SK-N-MC (cell line): Measurements from ENCODE around the gene AQP3.
"Not testable (repeated sequence)": the region's sequence is repeated elsewhere in the genome, so short reads cannot be mapped to it uniquely, and the experiment has no call there.

Experiments
- DNase-seq: peaks from one replicate; pipeline ENCODE4 v3.0.0-alpha.2; 2011; ENCODE audit warnings: low read depth, low spot score
- H3K27ac ChIP-seq: fragments of 200-600 bp; sonication (generic); 2 replicates; pipeline ENCODE4 v1.5.1; 2016; ENCODE audit warnings: mixed run types
- H3K36me3 ChIP-seq: fragments of 200-600 bp; sonication (generic); 2 replicates; pipeline ENCODE4 v1.6.1; 2017; ENCODE audit warnings: antibody characterized with exemption, low read length, mixed read lengths; ENCODE audit not compliant: insufficient read depth
- H3K4me3 ChIP-seq: fragments of 200-600 bp; sonication (generic); 2 replicates; pipeline ENCODE4 v1.5.1; 2016
- H3K9ac ChIP-seq: fragments of 200-600 bp; sonication (generic); 2 replicates; pipeline ENCODE4 v1.8.0; 2017; ENCODE audit warnings: mixed run types, mixed read lengths; ENCODE audit not compliant: insufficient read length
- H3K9me3 ChIP-seq: fragments of 200-600 bp; sonication (generic); 2 replicates; pipeline ENCODE4 v1.6.1; 2017; ENCODE audit warnings: low read depth, mild to moderate bottlenecking, antibody characterized with exemption, low read length, moderate library complexity, mixed read lengths
- EZH2 ChIP-seq: fragments of 200-600 bp; sonication (generic); IDR thresholded peaks from one replicate; pipeline ENCODE4 v1.6.1; 2017; ENCODE audit warnings: antibody characterized with exemption
- FOXP2 ChIP-seq: optimal IDR thresholded peaks from 2 replicates; pipeline ENCODE3; 2011; ENCODE audit warnings: mild to moderate bottlenecking, moderate library complexity; ENCODE audit not compliant: insufficient read depth; ENCODE audit errors: extremely low read length, control extremely low read depth
- POLR2AphosphoS5 ChIP-seq: IDR thresholded peaks from 2 replicates; pipeline ENCODE4 v1.6.1; 2012; ENCODE audit warnings: mild to moderate bottlenecking, low read depth, low read length, borderline replicate concordance

The AQP3 gene

GRCh38 chr9:33459115-33459514 lies 11.7 kb upstream of the AQP3 start:
- Histone ChIP-seq H3K4me3 (no peak overlapping the region), H3K9me3 (no peaks in the 10 kb centered on the region), H3K27ac (no peak overlapping the region), H3K9ac (no peak overlapping the region), H3K36me3 (peaks cover 31% of the 10 kb centered on the region; the same call in 1 of the 2 replicates)
- no peak for DNase-seq
- TF ChIP-seq EZH2 (no peak), FOXP2 (no peak), POLR2AphosphoS5 (no peak)

- Histone ChIP-seq H3K9me3 (no peaks in the 10 kb centered on the region), H3K36me3 (peaks cover 24% of the 10 kb centered on the region; the same call in 1 of the 2 replicates), H3K27ac (no peak overlapping the region), H3K9ac (no peak overlapping the region), H3K4me3 (no peak overlapping the region)
- no peak for DNase-seq
- TF ChIP-seq FOXP2 (no peak), EZH2 (no peak), POLR2AphosphoS5 (no peak)
Observed at GRCh38 chr9:33458444-33458843, 11.1 kb upstream of the AQP3 start.

- Histone ChIP-seq H3K9ac (no peak overlapping the region), H3K4me3 (no peak overlapping the region), H3K9me3 (no peaks in the 10 kb centered on the region), H3K36me3 (no peaks in the 10 kb centered on the region), H3K27ac (no peak overlapping the region)
- no peak for DNase-seq
- TF ChIP-seq POLR2AphosphoS5 (no peak), EZH2 (no peak), FOXP2 (no peak)
Observed at GRCh38 chr9:33455945-33456344, 8.6 kb upstream of the AQP3 start.

DNA sequence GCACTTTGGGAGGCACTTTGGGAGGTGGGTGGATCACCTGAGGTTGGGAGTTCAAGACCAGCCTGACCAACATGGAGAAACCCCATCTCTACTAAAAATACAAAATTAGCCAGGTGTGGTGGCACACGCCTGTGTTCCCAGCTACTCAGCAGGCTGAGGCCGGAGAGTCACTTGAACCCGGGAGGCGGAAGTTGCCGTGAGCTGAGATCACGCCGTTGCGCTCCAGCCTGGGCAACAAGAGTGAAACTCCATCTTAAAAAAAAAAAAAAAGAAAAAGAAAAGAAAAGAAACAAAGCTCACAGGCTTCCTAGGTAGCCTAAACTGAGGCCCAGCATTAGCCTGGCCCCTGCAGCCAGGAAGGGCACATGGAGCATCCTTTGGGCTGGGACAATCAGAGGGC lies 8.1 kb upstream of the AQP3 start:
- not testable (repeated sequence) for H3K36me3 ChIP-seq, H3K9ac ChIP-seq, H3K9me3 ChIP-seq, H3K4me3 ChIP-seq, DNase-seq, H3K27ac ChIP-seq

GRCh38 chr9:33454661-33455026 lies 7.3 kb upstream of the AQP3 start:
- not testable (repeated sequence) for H3K36me3 ChIP-seq, H3K9me3 ChIP-seq, H3K27ac ChIP-seq, DNase-seq, H3K4me3 ChIP-seq, H3K9ac ChIP-seq

DNA sequence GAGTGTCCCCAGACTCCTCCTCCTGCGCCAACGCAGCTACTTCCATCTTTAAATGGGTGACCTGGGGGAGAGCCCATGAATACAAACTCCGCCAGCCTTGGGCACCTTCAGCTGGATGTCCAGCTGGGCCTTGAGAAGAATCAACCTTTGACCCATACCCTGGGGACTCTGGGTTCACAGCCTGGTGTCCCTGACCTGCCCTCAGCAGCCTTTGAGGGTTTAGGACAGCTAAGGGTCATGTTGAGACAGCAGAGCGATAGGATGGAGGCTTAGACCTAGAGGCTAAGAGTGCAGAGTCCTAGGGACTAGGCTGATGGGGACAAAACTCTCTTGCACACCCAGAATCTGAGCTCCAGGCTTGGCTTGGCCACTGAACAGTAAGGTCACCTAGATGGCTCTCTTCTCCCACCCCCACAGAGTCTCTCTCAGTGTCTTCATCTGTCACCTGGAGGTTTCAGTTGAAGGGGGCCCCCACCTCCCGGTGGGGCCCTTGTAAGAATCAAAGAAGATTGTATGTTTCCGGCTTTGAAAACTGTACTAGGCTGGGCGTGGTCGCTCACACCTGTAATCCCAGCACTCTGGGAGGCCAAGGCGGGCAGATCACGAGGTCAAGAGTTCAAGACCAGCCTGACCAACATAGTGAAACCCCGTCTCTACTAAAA lies 6.7 kb upstream of the AQP3 start:
- H3K27ac ChIP-seq: no peak overlapping the region
- H3K9ac ChIP-seq: no peak overlapping the region
- no peak overlapping the region for H3K4me3 ChIP-seq
- TF ChIP-seq POLR2AphosphoS5 (no peak), EZH2 (no peak), FOXP2 (no peak)
- H3K36me3 ChIP-seq: no peaks in the 10 kb centered on the region
- H3K9me3 ChIP-seq: no peaks in the 10 kb centered on the region
- no peak for DNase-seq

DNA sequence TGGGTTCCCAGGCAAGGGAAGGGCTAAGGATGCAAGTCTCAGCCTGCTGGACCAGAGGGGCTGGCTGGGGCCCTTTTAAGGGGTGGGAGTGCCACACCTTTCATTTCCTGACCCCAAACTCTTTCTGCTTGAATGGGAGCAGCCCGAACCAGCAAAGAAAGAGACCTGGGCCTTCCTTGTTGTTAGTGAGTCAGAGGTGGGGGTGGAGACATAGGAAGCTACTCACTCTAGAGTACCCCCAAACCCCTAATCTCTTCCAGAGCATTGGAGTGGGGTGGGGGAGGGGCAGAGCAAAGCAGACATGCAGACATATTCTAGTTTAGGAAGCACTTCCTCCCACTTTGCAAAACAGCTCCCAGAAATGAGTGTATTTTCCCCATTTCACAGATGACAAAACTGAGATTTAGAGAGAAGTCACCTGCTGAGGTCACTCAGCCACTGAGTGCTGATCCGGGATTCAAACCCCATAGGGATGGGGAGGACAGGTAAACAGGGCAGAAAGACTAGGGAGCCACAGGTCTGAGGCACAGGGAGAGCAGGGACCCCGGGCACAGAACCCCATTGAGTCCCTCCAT lies 6.0 kb upstream of the AQP3 start:
- no peak for DNase-seq
- Histone ChIP-seq H3K36me3 (no peaks in the 10 kb centered on the region), H3K9me3 (no peaks in the 10 kb centered on the region), H3K9ac (no peak overlapping the region), H3K4me3 (no peak overlapping the region), H3K27ac (no peak overlapping the region)
- TF ChIP-seq EZH2 (no peak), FOXP2 (no peak), POLR2AphosphoS5 (no peak)

DNA sequence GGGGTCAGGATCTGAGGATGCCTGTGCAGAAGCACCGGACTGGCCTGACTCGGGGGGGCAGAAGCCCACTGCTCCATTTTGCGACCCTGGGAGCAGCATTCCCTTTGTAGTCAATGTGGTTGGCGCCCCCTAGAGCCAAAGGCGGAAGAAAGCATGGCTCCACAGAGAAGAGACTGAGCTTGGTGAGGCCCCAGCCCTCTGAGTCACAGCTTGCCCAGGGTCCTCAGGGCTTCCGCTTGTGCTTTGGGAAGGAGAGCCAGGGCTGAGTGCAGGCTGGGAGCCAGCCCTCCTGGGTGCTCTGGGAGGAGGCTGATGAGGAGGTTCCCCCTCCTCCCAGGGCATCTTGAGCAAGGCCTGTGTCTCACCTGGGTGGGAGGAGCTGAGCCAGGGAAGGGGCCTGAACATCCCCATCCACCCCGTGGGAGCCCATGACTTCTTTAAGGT lies 5.5 kb upstream of the AQP3 start:
- no peak for DNase-seq
- Histone ChIP-seq H3K9ac (no peak overlapping the region), H3K4me3 (no peak overlapping the region)

DNA sequence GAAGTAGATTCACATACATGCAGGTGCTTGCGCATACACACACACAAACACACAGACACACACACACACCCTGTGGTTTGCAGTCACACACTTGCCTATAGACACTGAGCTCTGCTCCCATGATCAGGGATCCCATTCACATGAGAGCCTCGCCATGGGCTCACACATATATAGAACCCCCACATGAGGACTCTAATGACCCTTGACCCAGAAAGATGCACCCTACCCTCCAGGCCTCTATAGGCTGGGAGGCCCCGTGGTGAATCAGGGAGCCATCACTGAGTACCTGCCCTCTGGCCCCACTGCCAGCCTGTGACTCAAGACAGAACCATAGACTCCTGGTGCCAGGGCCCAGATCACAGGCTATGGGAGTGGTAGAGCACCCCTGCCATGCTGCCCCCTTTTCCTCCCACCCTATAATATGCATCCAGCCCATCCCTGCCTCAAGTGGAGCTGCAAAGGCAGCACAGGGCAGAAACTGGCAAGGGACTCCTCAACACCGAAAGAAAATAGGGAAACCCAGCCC lies 3.3 kb upstream of the AQP3 start:
- Histone ChIP-seq H3K27ac (no peak overlapping the region), H3K9me3 (no peaks in the 10 kb centered on the region), H3K9ac (no peak overlapping the region), H3K4me3 (no peak overlapping the region), H3K36me3 (no peaks in the 10 kb centered on the region)
- DNase-seq: no peak
- TF ChIP-seq FOXP2: no peak
- no peak for TF ChIP-seq EZH2
- TF ChIP-seq POLR2AphosphoS5: no peak

More for the DNA sequence above, 5.5 kb upstream of the AQP3 start:
- TF ChIP-seq EZH2 (no peak), POLR2AphosphoS5 (no peak), FOXP2 (no peak)
- Histone ChIP-seq H3K36me3 (no peaks in the 10 kb centered on the region), H3K9me3 (no peaks in the 10 kb centered on the region), H3K27ac (no peak overlapping the region)
